D721Med (cell line): ENCODE data around the gene C6.

Experiments used
- DNase-seq: peaks from one replicate; pipeline ENCODE4 v3.0.0; 2011; ENCODE audit warnings: low spot score; ENCODE audit not compliant: insufficient read length
- FAIRE-seq: peaks from 2 replicates; lab custom pipeline; 2011; peaks lifted over from hg19 to GRCh38; lab: Jason Lieb, UNC
- TF ChIP-seq, protein P1 (sequence below): IDR thresholded peaks from 2 replicates; pipeline ENCODE4 v1.5.1; 2012; ENCODE audit warnings: mild to moderate bottlenecking, control low read depth; ENCODE audit not compliant: insufficient read depth; ENCODE audit errors: missing control alignments

Gene C6

DNA sequence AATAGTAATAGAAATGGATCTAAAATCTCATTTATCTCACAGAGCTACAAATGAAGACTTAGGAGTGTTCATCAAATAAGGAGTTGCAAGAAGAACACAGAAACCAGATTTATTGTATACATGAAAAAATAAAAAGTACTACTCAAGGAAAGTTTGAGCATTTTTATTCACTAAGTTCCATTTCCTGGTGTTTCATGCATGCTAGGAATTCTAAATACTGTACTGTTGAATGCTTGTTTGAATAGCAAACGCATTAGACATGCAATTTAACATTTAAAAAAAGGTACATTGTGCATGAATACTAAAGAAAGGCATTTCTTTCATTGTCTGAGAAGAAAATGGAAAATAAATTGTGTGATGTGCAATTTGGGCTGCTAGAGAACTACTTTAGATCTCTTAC is 52.1 kb downstream of the C6 start:
- TF ChIP-seq, protein P1, sequence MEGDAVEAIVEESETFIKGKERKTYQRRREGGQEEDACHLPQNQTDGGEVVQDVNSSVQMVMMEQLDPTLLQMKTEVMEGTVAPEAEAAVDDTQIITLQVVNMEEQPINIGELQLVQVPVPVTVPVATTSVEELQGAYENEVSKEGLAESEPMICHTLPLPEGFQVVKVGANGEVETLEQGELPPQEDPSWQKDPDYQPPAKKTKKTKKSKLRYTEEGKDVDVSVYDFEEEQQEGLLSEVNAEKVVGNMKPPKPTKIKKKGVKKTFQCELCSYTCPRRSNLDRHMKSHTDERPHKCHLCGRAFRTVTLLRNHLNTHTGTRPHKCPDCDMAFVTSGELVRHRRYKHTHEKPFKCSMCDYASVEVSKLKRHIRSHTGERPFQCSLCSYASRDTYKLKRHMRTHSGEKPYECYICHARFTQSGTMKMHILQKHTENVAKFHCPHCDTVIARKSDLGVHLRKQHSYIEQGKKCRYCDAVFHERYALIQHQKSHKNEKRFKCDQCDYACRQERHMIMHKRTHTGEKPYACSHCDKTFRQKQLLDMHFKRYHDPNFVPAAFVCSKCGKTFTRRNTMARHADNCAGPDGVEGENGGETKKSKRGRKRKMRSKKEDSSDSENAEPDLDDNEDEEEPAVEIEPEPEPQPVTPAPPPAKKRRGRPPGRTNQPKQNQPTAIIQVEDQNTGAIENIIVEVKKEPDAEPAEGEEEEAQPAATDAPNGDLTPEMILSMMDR = no peak
- FAIRE-seq = no peak

DNA sequence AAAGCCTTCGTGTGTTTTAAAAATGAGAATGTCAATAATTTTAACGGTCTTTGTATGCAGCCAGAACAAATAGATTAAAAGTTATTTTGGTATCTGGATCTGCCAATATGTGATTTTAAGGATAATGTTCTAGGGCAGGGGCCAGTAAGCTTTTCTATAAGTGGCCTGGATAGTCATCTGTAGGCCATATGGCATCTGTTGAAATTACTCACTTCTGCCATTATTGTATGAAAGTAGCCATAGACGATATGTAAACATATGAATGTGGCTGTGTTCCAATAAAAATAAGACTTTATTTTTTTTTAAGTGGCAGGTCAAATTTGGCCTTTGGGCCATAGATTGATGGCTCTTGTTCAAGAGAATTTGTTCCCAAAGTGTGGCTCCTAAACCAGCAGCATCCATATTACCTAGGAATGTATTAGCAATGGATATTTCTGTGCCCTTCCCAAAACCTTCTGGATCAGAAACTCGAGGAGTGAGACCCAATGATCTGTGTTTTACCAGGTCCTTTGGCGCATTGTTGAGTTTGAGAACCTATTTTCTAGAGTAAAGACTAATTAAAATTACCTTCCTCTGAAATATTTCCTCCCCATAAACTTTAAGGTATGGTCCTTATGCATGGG is 55.9 kb downstream of the C6 start:
- FAIRE-seq (no peak), DNase-seq (no peak)
- TF ChIP-seq, protein P1 = no peak

More for the DNA sequence above, 52.1 kb downstream of the C6 start:
- no peak for DNase-seq

DNA sequence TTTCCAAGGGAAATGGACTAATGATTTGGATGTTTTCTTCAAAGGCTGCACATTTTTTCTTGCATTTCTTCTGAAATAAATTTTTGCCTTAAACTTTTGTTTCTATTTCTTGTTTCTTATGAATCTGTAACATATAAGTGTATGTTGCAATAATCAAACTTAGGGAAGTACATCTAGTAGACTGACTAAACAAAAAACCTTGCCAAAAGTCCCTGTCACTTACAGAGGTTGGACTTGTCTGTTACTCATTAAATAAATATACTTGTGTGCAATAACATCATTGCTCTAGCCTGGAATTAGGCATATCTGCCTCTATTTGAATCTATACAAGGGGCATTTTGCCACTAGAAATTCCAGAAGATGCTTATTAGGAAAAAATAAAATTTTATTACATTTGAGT is 56.6 kb downstream of the C6 start:
- FAIRE-seq (no peak), DNase-seq (no peak)
- TF ChIP-seq, protein P1 = no peak

DNA sequence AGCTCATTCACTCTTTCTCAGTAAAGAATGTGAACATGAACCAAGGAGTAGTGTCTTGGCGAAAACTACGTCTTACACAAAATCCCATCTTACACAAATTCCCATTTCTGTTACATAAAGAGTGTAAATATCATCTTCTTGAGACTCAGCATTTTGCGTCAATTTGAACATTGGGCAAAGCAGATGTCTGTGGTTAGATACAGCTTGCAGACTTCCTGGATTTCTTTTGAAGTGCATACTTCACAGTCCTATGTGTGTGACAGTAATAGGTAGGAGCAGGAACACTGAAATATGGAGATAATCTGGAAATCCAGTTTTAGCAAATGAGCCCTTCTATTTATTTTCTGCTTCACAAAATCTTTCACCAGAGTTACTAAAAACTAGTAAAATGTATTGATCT is 58.8 kb downstream of the C6 start:
- TF ChIP-seq, protein P1 = no peak
- FAIRE-seq (no peak), DNase-seq (no peak)

DNA sequence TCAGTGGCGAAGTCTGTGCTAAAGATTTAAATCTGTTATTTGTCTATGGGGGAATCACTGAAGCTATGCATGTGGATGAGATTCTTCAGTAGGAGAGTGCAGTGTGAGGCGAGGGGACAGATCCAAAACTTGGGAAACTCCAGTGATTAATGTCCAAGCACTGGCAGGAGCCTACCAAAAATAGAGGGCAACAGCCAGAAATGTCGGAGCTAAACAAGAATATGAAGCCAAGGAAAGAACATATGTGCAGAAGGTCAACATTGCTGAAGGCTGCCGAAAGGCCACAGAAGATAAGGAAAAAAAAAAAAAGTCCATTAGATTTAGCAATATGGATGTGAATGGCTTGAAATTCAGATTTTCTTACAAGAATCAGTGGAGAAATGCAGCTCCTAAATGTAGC is 61.8 kb downstream of the C6 start:
- TF ChIP-seq, protein P1 = no peak
- DNase-seq = no peak
- no peak for FAIRE-seq

DNA sequence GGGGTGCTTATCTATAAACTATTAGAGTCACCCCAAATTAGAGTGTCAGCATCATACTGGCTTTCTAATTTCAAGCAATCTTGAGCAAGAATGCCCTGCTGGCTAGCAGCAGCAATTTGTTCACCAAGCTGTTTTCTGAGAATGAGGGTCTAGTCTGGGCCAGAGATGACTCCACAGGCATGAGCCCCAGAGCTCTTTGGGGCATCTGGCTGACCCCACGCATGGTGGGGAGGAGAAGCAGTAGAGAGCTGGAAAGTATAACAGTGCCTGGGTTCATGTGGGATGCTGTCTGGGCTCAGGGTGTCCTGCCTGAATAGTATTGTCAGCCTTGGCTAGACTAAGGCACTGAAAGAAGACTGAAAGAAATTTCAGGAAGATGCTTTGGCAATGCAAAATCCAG is 64.9 kb downstream of the C6 start:
- TF ChIP-seq, protein P1 = no peak
- FAIRE-seq = no peak
- no peak for DNase-seq

DNA sequence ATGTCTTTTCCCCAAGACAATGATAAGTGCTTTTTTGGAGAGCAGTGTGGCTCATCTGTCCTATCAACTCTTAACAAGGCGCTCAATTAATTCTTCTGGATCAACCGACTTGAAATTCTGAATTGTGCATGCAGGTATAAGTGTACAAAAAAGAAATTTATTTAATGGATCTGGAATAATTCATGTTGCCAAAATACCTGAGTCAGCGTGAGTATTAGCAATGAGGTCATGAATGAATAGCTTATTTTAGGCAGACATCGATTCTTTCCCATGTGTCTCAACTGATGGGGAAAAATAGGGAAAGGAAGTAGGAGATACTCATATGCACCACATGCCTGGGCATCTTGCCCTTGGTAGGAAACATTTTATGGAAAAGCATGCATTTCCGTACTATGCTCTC is 68.0 kb downstream of the C6 start:
- TF ChIP-seq, protein P1 = no peak
- FAIRE-seq = no peak
- no peak for DNase-seq
